NCI-H1436 treated with DMSO at 0.1 percent for 48 hours (cell line): Measurements from ENCODE around the gene HERC3.

ENCODE experiments used
- DNase-seq: peaks from one replicate; lab custom pipeline; 2025; lab: John Stamatoyannopoulos, UW

Gene HERC3

DNA sequence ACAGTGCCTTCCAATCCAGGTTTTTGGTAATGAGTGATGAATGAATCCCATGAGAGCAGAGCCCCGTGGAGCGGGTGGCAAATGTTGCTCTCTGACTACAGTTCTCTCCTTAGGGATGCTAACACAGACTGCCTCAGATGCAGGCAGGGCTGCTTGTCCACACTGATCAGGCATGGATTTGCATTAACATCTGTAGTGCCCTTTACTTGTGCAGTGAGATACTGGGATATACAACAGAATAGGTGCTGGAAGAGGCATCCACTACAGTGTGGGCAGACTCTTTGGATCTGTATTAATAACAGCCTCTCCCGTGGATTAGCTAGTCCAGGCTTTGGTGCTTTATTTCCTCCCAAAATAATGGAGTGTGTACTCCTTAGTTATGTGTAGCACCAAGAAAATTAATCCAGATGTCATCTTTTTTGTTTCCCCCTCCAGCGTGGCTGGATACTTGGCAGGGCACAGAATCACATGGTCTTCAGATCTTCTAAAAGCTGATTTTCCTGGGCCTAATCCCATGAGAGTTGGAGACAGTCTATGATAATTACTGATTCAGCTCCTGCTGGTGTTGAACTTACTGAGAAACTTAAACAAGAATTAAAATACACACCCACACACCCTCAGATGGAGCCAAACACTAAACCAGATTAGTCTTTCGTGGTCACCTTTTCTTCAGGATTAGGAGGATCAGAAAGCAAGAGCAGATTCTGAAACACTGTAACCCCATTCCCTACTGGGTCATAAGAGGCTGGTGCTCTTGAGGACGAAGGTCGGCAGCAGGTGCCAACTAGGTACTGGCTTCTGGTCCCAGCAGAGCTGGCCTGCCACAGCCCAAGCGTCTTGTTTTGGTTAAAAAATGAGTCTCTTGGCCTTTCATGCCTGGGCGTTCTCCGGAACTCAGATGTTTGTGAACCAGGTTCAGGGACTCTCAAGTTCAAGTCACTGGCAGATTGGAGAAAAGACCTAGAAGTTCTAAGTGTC, 128.5 kb downstream of the HERC3 start:
- no peak for DNase-seq

DNA sequence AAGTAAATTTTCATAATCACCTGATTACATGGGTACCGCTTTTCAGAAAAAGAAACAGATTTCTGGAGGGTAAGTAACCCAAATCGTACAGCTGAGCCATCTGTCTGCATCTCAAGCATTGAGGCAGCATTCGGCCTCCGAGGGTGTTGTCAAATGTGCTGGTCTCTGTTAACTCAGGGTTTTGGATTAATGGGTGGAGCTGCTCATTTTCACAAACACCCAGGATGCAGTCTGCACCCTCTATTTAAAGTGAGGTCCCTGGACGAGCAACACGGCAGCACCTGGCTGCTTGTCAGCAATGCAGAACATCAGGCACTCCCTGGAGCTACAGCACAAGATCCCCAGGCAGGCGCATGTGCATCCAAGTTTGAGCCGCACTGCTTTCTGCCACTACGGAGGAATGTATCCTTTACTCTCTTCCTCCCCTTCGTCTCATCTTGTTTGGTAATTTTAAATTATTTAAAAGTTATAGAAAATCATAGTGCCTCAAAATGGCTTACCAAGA, 130.0 kb downstream of the HERC3 start:
- DNase-seq: no peak

DNA sequence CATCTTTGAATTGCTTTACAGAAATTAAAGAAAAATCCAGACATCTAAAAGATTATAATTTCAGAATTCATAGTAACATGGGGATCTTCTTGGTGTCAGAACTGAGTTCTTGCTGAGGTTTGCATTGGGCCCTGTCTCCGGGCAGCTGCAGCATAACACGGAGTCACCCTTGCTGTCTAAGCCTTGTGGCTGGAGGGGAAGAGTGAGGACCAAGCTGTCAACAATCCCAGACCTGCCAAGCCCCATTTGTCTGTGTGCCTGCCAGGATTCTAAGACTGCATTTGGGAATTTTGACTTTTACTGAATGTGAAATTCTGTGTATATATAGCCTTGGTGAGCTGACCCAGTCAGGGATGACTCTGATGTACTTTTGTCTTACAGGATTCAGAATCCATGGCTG, 130.5 kb downstream of the HERC3 start:
- DNase-seq: no peak

GRCh38 chr4:88724406-88724805, 132.1 kb downstream of the HERC3 start:
- DNase-seq: no peak

- DNase-seq: no peak
These were observed 132.9 kb downstream of the HERC3 start for GRCh38 chr4:88725143-88725542.

GRCh38 chr4:88725986-88726385, 133.7 kb downstream of the HERC3 start:
- no peak for DNase-seq

DNA sequence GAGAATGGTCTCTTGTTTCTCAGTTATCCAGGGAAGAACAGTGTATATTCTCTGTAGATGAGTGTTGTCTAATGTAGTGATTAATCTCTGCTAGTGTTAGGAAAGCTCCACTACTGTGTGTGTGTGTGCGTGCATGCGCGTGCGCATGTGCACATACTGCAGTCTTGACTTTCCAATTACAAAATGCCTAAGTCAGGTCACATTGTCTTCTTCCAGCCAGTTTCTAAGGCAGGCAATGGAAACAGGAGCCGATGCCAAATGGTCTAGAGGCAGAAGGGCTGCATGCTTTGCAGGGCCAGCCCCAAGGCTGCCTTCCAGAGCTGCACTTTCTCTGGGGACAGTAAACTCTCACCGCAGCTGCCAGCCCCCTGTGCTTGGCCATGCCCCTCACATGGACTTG, 135.9 kb downstream of the HERC3 start:
- no peak for DNase-seq

- no peak for DNase-seq
These were observed 137.0 kb downstream of the HERC3 start for GRCh38 chr4:88729146-88729760.

DNA sequence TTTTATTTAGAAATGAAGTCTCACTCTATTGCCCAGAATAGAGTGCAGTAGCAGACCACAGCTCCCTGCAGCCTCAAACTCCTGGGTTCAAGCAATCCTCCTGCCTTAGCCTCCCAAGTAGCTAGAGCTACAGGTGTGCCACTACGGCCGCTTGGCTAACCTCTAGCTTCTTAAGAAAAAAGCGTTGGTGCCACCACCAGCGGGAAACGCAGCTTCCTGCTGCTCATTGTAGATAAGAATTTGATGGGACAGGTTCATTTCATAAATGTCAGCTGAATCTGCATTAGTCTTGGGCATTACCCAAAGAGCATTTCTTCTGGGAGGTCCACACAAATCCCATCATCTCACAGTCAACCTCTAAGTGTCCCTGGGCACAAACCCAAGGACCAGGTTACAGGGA, 138.5 kb downstream of the HERC3 start:
- no peak for DNase-seq

GRCh38 chr4:88731381-88731780, 139.1 kb downstream of the HERC3 start:
- DNase-seq: no peak

GRCh38 chr4:88732714-88733368, 140.6 kb downstream of the HERC3 start:
- DNase-seq: no peak

DNA sequence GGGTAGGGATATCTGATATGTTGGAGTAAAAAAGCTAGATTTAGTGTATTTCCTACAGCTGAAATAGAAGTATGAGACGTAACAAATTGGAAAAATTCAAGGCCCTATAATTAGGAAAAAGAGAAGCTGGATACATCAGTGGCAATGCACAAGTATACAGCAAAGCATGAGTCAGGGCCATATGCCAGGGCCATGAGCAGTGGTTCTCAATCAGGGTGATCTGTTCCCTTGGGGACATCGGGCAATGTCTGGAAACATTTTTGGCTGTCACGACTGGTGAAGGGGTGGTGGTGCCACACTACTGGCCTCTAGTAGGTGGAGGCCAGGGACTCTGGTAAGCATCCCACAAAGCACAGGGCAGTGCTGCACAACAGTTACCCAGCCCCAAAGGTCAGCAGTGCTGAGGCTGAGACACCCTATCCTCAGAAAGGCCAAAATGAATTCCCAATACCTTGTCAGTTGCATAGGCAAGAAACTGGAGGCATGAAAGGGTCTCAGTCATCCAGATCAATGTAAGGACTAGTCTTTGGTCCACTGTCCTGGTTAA, 142.2 kb downstream of the HERC3 start:
- no peak for DNase-seq

- DNase-seq: no peak
These were observed 143.3 kb downstream of the HERC3 start for GRCh38 chr4:88735564-88735963.

DNA sequence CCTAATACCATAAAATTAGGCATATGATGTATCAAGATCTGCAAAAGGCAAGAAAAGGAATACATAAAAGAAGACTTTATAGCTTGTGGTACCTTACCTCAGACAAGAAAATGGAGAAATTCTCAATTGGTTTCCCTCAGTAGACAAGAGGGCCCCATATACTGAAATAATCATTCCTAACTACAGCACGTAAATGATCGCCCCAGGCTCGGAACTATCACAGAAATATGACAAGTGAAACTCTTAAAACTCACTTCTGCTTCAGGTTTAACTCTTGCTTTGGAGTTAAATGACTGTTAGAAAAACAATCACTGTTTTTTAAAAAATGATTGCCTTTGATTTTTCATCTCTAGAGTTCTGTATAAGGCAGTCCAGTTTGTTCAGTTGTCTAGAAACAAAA, 144.0 kb downstream of the HERC3 start:
- DNase-seq: no peak

DNA sequence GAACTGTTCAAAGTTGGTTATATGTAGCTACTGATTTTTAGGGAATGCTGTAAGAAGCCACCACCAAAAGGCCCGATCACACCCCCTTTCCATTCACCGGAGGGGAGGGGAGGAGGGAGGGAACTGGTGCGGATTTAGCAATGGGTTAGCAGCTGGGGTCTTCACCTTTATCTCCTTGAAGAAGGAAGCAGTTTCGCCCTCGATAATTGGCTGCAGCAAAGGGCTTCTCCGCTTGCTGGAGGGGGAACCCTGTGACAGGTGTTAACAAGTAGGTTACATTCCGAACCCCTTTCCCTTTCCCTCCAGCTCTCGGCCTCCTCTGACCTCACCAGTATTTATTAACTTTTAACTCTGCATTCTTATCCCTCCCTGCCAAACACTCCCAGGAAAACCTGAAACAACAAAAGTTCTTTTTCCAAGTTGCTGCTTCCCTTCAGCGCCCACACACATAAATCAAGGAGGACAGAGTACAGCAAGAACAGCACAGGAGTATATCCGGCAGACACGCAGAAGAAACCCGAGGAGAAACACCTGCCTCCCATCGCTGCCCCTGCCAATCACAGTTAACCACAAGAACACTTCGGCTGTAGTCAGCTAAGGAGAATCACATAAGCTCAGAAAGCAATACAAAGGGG, 145.1 kb downstream of the HERC3 start:
- DNase-seq: no peak

GRCh38 chr4:88738180-88738579, 145.9 kb downstream of the HERC3 start:
- DNase-seq: no peak

DNA sequence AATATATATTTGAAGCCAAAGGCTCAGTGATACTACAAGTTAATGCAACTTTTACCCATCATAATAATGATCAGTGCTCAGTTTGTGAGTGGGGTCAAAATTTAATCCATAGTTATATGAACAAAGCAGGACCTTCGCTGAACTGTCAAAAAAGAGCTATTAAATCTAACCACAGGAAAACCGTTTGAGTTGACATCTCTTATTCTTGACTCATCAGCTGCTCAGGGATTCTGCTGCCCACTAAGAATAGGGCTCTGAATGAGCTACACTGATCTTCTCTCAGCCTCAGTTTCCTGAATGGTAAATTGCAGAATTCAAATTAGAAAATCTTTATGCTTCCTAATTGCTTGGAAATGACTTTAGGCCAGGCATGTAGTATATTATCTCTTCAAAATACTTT, 150.3 kb downstream of the HERC3 start:
- DNase-seq: no peak

DNA sequence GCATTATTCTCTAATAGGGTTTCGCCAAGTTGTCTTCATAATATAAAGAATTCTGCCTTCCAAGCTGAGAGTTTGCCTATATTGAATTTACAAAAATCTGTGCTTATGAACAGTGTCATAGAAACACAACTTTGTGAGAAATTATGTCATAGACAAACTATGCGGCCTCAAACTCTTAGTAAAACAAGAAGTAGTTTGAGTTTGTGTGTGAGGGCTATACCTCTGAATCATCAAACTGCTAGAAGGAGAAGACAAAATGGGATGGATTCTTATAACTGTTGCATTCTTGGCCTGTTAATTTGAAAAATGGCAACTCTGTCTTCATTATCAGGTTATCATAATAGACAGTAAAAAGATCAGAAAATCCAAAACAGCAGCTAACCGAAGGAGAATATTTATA, 151.4 kb downstream of the HERC3 start:
- DNase-seq: no peak

GRCh38 chr4:88744609-88745008, 152.3 kb downstream of the HERC3 start:
- no peak for DNase-seq

DNA sequence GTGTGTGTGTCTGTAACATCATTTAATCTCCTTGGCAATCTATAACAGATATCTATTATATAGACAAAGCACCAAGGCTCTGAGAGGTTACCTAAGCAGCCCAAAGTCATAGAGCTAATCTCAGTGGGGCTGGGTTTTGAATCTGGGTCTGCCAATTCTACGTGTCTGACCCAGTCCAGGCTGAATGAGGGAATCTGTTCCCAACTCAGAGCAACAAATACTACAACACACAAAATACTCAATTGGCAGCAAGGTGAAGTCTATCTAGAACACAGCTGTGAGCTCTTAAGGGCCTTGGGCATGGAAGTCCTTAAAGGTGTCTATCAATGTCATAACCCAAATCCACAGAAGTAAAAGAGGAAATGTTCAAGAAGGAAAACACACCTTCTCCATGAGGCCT, 152.9 kb downstream of the HERC3 start:
- no peak for DNase-seq

DNA sequence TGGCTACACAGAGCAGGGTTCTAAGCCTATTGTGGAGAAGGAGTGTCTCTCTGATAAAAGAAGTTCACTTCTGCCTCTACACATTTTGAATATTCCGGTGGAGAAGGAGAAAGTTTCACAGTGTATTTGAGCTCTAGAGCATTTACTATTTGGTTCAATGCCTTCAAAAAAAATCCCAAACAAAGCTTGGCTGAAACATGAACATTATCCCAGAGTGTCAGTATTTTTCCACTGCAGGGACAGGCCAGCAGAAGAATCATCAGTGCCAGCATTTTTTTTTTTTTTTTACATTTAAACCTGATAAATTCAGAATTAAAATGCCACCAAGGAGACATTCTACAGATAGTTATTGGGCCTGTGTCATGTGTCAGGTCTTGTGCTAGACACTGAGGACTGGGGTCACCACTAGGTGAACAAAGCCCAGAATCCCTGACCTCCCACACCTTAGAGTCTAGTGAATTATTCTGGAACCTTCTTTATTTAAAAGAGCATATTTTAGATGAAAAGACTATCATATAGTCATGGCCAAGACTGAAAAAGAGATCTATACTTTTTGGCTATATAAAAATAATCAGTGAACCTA, 153.4 kb downstream of the HERC3 start:
- no peak for DNase-seq

DNA sequence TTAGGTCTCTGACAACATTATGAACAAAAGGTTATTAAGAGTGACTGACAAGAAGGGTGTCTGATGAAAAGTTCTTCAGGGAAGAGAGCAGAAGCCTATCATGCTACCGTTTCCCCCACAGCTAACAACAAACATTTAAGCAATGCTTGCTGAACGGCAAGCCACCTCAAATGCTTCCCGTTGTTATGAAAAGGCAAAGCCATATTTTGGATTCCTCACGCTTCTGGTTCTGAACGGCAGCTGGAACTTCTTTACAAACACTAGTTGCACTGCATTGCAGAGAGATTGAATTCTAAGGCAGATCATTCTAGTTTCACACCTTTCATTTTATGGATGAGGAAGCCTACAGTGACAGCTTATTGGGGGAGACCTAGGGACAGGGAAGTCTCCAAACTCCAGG, 153.9 kb downstream of the HERC3 start:
- DNase-seq: no peak
